GM12872 (cell line): Measurements from ENCODE around the gene TM9SF2.

Experiments
- CTCF ChIP-seq: IDR thresholded peaks from 3 replicates; pipeline ENCODE4 v1.5.1; 2011; ENCODE audit warnings: low read depth, mild to moderate bottlenecking, low read length, moderate library complexity; ENCODE audit not compliant: insufficient read depth

The TM9SF2 gene

GRCh38 chr13:99507986-99508385, 6.7 kb downstream of the TM9SF2 start:
- no peak for TF ChIP-seq CTCF

GRCh38 chr13:99509479-99509878, 8.2 kb downstream of the TM9SF2 start:
- TF ChIP-seq CTCF, result no peak

DNA sequence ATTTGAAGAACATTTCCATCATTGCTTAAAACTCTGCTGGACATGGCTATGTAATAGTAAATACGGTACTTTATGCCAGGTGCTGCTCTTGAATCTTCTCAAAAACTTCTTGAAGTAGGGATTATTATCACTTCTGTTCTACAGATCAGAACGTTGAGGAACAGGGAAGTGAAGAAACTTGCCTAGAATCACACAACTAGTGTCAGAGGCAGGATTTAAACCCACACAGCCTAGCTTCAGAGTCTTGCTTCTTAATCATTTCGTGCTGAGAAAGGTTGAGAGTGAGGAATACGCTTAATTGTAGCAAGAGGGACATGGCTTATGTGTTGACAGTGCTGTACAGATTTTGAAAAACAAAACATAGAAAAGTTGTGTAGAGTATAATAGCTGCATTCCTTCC, 13.5 kb downstream of the TM9SF2 start:
- TF ChIP-seq CTCF, result no peak

DNA sequence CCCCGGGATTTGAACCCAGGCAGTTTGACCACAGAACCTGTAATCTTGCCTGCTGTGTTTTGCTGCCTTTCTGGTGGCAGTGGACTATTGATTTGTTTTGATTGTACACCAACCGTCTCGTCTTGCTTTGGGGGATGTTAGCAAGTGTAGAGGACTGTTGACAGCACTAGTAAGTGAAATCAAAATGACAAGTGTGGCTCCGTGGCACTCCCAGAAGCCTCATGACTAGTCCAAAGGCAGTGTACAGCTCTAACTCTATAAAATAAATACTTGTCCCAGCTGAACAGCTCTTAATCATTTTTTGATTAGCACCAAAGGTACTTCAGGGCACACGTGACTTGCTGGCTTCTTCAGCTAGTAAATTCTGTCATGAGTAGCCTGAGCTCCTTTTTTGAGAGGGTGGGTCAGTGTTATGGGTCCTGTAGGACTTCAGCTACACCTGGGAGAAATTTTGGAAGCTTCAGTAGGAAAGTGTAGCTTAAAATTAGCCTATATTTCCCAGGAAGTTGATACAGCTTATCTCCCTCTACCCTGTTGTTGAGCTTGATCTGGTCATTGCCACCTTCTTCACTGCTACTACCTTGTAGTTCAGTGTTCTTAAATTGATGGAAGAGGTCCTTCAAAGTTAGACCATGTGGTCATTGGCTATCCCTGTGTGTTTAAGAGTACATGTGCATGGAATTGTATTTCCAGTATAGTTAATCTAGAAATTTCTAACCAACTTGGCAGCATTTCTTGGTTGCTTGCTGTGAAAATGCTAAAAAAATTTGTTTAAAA, 15.1 kb downstream of the TM9SF2 start:
- no peak for TF ChIP-seq CTCF

- no peak for TF ChIP-seq CTCF
Observed at GRCh38 chr13:99517577-99517976, 16.3 kb downstream of the TM9SF2 start.

DNA sequence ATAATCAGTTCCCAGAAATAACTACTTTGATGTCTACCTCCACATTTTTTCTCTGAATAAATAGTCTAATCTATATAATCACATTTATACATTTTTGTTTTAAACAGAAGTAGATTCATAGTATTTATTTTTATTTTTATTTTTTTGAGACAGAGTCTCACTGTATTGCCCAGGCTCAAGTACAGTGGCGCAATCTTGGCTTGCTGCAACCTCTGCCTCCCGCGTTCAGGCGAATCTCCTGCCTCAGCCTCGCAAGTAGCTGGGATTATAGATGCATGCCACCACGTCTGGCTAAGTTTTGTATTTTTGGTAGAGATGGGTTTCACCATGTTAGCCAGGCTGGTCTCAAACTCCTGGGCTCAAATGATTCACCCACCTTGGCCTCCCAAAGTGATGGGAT, 16.7 kb downstream of the TM9SF2 start:
- no peak for TF ChIP-seq CTCF

DNA sequence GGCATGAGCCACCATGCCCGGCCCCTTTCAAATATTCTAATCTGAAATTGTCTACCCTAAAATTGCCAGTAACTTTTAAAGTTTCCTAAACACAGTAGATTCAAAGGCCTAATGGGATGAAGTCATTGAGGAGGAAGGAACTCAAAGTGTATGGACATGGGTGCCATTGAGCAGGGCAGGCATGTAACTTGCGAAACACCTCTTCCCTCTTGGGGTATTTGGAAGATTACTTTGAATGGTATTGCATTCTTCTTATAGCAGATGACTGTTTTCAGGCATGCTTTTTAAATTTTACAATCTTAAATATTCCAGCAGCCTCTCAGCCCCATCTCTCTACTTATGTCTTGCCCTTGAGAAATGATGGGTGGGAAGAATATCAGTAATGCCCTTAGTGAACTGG, 21.0 kb downstream of the TM9SF2 start:
- no peak for TF ChIP-seq CTCF

DNA sequence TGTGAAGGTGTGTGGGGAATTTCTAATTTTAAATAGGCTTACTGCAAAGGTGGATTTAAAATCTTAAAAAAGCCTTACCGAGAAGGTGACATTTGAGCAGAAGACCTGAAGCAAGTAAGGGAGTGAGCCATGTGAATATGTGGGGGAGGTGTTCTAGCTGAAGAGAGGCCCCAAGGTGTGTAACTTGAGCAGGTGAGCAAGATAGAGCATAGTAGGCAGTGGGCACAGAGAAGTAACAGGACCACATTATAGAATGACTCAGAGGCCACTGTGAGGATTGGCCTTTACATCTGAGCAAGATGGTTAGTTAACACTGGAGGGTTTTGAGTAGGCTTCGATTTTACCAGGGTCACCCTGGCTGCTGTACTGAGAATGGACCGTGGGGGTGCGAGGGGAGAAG, 22.6 kb downstream of the TM9SF2 start:
- TF ChIP-seq CTCF, result no peak
